ENCODE measurements around the gene TAB2.
"Not testable (repeated sequence)": the region's sequence is repeated elsewhere in the genome, so short reads cannot be mapped to it uniquely, and the experiment has no call there.

- not testable (repeated sequence) for TF ChIP-seq CTCF (conservative IDR thresholded peaks at IDR 0.05; ENCODE audit: low read depth in 2 of 2); EZH2phosphoT487 (IDR thresholded peaks at IDR 0.05; ENCODE audit: unreplicated experiment); CREB1 (CRISPR knock-in tag; IDR thresholded peaks at IDR 0.05; ENCODE audit: low read depth); EZH2 (IDR thresholded peaks at IDR 0.05; ENCODE audit: low read depth, unreplicated experiment); REST (IDR thresholded peaks at IDR 0.05; ENCODE audit: unreplicated experiment); STAT1 (IDR thresholded peaks at IDR 0.05; ENCODE audit: unreplicated experiment); POLR2AphosphoS5 (IDR thresholded peaks at IDR 0.05; ENCODE audit: low read depth); ZNF331 (CRISPR knock-in tag; IDR thresholded peaks at IDR 0.05; ENCODE audit: low read depth)
These were observed 2.5 kb downstream of the TAB2 start for GRCh38 chr6:149320016-149320415.
